ENCODE results near the gene GLG1.
A peak's percentile ranks its signal among the peaks of the same experiment; 100 is the strongest.
"Not testable (repeated sequence)": the region's sequence is repeated elsewhere in the genome, so short reads cannot be mapped to it uniquely, and the experiment has no call there.

The GLG1 gene

DNA sequence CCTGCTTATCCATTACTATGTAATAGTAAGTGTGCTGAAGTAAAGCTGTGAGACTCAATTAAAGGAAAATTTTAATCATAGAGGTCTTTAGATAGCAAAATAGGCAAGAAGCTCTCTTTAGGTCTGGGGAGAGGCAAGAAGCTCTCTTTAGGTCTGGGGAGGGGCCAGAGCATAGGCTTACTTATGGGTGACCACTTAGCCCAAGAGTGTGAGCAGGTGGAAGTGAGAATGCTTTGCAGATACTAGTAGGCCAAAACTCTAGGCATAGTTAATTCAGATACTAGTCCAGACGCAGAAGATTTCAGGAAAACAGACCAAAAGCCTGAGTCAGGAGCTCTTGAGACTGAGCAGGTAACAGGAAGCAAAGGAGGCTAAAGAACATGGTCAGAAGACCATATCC lies 49.6 kb downstream of the GLG1 start:
- H3K27me3 Mint-ChIP-seq: no peaks in the 10 kb centered on the region
- H3K4me3 Mint-ChIP-seq: no peak overlapping the region
- H3K27ac Mint-ChIP-seq: no peak overlapping the region
- no peak for DNase-seq
- H3K9me3 Mint-ChIP-seq: no peaks in the 10 kb centered on the region
- H3K36me3 Mint-ChIP-seq: peaks cover 3% of the 10 kb centered on the region
- H3K4me1 Mint-ChIP-seq: peaks cover 10% of the 10 kb centered on the region
- CTCF ChIA-PET: interaction anchor here (0.7 to 1.4 kb wide), 2 partner anchors 20 to 59 kb away, joined by 3 to 5 read pairs; no protein-coding TSS in a partner anchor

DNA sequence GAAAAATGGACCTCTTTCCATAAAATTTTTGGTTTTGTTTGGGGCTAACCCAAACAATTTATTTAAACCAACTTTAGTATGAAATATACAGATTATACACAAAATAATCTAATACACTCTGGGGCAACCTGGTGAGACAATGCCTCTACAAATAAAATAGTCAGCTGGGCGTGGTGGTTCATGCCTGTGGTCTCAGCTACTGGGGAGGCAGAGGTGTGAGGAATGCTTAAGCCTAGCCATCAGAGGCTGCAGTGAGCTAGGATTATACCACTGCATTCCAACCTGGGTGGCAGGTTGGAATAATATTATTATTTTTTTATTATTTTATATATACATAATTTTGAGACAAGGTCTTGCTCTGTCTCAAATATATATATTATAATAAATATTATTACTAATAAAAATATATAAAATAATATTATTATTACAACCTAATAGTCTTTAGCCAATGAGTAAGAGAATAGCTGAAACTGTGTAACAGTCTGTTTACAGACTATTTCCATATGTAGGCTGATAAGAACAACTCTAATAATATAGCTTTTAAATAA lies 50.5 kb downstream of the GLG1 start:
- Mint-ChIP-seq H3K4me3 (no peak overlapping the region), H3K36me3 (peaks cover 1% of the 10 kb centered on the region), H3K27ac (no peak overlapping the region), H3K9me3 (no peaks in the 10 kb centered on the region), H3K27me3 (no peaks in the 10 kb centered on the region), H3K4me1 (peaks cover 6% of the 10 kb centered on the region)
- CTCF ChIA-PET: interaction anchor here (1.4 kb wide), 1 partner anchor 21 kb away, joined by 5 read pairs; no protein-coding TSS in a partner anchor
- DNase-seq: no peak

- CTCF ChIA-PET, H3K27ac Mint-ChIP-seq, H3K9me3 Mint-ChIP-seq: not testable (repeated sequence)
These were observed 54.6 kb downstream of the GLG1 start for GRCh38 chr16:74552357-74552756.

GRCh38 chr16:74550227-74551019 lies 56.5 kb downstream of the GLG1 start:
- H3K27me3 Mint-ChIP-seq, CTCF ChIA-PET, H3K27ac Mint-ChIP-seq, H3K4me1 Mint-ChIP-seq, H3K4me3 Mint-ChIP-seq, DNase-seq, H3K9me3 Mint-ChIP-seq, H3K36me3 Mint-ChIP-seq: not testable (repeated sequence)

More at GRCh38 chr16:74552357-74552756, 54.6 kb downstream of the GLG1 start:
- H3K36me3 Mint-ChIP-seq, H3K4me3 Mint-ChIP-seq, H3K4me1 Mint-ChIP-seq, DNase-seq, H3K27me3 Mint-ChIP-seq: not testable (repeated sequence)

GRCh38 chr16:74546112-74546511 lies 60.8 kb downstream of the GLG1 start:
- H3K4me1 Mint-ChIP-seq, H3K27me3 Mint-ChIP-seq, H3K4me3 Mint-ChIP-seq, H3K27ac Mint-ChIP-seq, H3K9me3 Mint-ChIP-seq, DNase-seq, CTCF ChIA-PET, H3K36me3 Mint-ChIP-seq: not testable (repeated sequence)

- H3K4me1 Mint-ChIP-seq, H3K36me3 Mint-ChIP-seq, H3K4me3 Mint-ChIP-seq, H3K27me3 Mint-ChIP-seq, CTCF ChIA-PET, DNase-seq, H3K9me3 Mint-ChIP-seq: not testable (repeated sequence)
- peak overlapping the region; percentile 7 for H3K27ac Mint-ChIP-seq
These were observed 63.9 kb downstream of the GLG1 start for GRCh38 chr16:74542911-74543578.

GRCh38 chr16:74540663-74541062 lies 66.3 kb downstream of the GLG1 start:
- H3K9me3 Mint-ChIP-seq, H3K27me3 Mint-ChIP-seq, H3K4me3 Mint-ChIP-seq, H3K36me3 Mint-ChIP-seq, H3K4me1 Mint-ChIP-seq, CTCF ChIA-PET, DNase-seq, H3K27ac Mint-ChIP-seq: not testable (repeated sequence)

DNA sequence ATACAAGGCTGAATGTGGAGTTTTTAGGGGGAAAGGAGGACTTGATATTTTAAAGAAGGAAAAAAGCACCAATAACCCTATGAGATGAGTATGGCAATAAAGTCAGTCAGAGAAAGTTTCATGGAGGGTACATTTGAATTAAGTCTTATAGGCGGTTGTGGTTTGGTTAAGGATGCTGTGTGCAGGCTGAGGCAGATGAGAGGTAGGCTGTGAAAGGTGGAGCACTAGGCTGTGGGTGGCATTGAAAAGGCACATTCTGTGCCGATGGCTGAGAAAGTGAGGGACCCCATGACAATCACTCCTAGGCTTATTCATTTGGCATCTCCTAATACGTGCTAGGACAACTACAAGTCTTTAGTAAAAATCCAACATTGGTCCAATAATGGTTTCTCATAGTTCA lies 68.1 kb downstream of the GLG1 start:
- H3K4me1 Mint-ChIP-seq, H3K9me3 Mint-ChIP-seq, CTCF ChIA-PET, H3K27me3 Mint-ChIP-seq, H3K36me3 Mint-ChIP-seq, H3K4me3 Mint-ChIP-seq, DNase-seq, H3K27ac Mint-ChIP-seq: not testable (repeated sequence)

DNA sequence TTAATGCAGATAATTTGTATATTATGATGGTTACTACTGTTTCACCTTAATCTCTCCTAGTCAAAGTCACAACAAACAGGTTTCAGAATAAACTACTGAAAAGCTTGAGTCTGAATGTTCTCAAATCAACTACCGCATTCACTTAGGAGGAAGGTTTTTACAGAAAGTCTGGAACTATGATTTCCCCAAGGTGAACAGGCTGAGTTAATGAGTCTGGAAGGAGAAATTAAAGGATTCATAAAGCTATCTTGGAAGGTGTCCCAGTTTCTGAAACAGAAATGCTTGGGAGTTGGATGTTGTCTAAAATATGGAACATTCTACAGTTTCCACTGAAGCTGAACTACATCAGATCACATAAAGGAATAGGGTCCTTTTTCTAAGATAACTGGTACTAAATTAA lies 69.2 kb downstream of the GLG1 start:
- H3K27me3 Mint-ChIP-seq, H3K27ac Mint-ChIP-seq, DNase-seq, H3K4me3 Mint-ChIP-seq, H3K9me3 Mint-ChIP-seq, H3K4me1 Mint-ChIP-seq, CTCF ChIA-PET, H3K36me3 Mint-ChIP-seq: not testable (repeated sequence)

GRCh38 chr16:74534650-74535049 lies 72.3 kb downstream of the GLG1 start:
- H3K27ac Mint-ChIP-seq, H3K4me1 Mint-ChIP-seq, H3K4me3 Mint-ChIP-seq, CTCF ChIA-PET, H3K9me3 Mint-ChIP-seq, DNase-seq, H3K27me3 Mint-ChIP-seq: not testable (repeated sequence)
- H3K36me3 Mint-ChIP-seq: peaks cover 13% of the 10 kb centered on the region

DNA sequence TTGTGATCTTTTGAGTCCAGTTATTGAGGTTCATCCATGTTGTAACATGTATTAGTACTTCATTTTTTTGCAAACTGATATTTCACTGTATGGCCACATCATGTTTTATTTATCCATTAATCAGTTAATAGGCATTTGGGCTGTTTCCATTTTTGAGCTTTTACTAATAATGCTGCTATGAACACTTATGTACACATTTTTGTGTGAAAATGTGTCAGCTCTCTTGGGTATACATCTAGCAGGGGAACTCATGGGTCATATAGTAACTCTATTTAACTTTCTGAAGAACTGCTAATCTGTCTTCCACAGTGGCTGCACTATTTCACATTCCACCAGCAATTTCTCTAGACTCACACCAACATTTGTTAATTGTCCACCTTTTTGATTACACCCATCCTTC lies 82.0 kb downstream of the GLG1 start:
- Mint-ChIP-seq H3K27me3 (no peaks in the 10 kb centered on the region), H3K4me1 (no peaks in the 10 kb centered on the region), H3K4me3 (no peak overlapping the region), H3K27ac (no peak overlapping the region), H3K9me3 (no peaks in the 10 kb centered on the region), H3K36me3 (peaks cover 37% of the 10 kb centered on the region)
- CTCF ChIA-PET: no interaction called here
- no peak for DNase-seq

DNA sequence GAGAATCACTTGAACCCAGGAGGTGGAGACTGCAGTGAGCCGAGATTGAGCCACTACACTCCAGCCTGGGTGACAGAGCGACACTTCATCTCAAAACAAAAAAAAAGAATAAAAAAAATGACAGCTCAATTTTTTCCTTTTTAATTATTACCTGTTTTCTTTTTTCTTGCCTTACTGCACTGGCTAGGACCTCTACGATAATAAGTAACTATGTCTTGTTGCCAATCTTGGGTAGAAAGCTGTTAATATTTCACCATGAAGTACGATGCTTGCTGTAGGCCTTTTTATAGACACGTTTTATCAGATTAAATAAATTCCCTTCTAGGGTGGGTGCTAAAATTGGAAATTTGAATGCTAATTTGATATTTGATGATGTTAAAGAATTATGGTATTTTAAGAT lies 82.8 kb downstream of the GLG1 start:
- Mint-ChIP-seq H3K36me3 (peaks cover 37% of the 10 kb centered on the region), H3K27me3 (no peaks in the 10 kb centered on the region), H3K4me1 (no peaks in the 10 kb centered on the region), H3K9me3 (peaks cover 1% of the 10 kb centered on the region), H3K4me3 (no peak overlapping the region), H3K27ac (peak overlapping the region; percentile 33)
- DNase-seq: no peak
- CTCF ChIA-PET: no interaction called here

DNA sequence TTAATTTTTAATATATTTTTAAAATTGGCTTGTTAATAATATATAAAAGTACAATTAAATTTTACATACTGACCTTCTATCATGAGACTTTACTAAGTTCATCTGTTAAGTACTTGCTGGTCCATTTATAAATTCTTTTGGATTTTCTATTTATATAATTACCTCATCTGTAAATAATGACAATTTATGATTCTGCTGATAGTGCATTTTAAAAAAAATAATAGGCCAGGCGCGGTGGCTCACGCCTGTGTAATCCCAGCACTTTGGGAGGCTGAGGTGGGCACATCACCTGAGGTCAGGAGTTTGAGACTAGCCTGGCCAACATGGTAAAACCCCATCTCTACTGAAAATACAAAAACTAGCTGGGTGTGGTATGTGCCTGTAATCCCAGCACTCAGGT lies 83.2 kb downstream of the GLG1 start:
- DNase-seq, CTCF ChIA-PET, H3K27me3 Mint-ChIP-seq, H3K27ac Mint-ChIP-seq, H3K4me3 Mint-ChIP-seq, H3K4me1 Mint-ChIP-seq, H3K9me3 Mint-ChIP-seq: not testable (repeated sequence)
- peaks cover 37% of the 10 kb centered on the region for H3K36me3 Mint-ChIP-seq

- DNase-seq: no peak
- H3K27me3 Mint-ChIP-seq: no peaks in the 10 kb centered on the region
- H3K36me3 Mint-ChIP-seq: peaks cover 45% of the 10 kb centered on the region
- H3K27ac Mint-ChIP-seq: no peak overlapping the region
- no peaks in the 10 kb centered on the region for H3K4me1 Mint-ChIP-seq
- CTCF ChIA-PET: no interaction called here
- peaks cover 4% of the 10 kb centered on the region for H3K9me3 Mint-ChIP-seq
- no peak overlapping the region for H3K4me3 Mint-ChIP-seq
These were observed 84.8 kb downstream of the GLG1 start for GRCh38 chr16:74522160-74522559.

- Mint-ChIP-seq H3K4me3 (no peak overlapping the region), H3K27me3 (no peaks in the 10 kb centered on the region), H3K4me1 (no peaks in the 10 kb centered on the region), H3K36me3 (peaks cover 45% of the 10 kb centered on the region), H3K9me3 (peaks cover 4% of the 10 kb centered on the region), H3K27ac (no peak overlapping the region)
- CTCF ChIA-PET: no interaction called here
- DNase-seq: no peak
These were observed 85.2 kb downstream of the GLG1 start for GRCh38 chr16:74521691-74522090.

Data from activated naive CD4-positive, alpha-beta T cell treated with anti-CD3 and anti-CD28 coated beads, Interleukin-2, amount 10 ng/mL, durations not matched to agents 7 days and 5 days (primary cell).